Activated CD4-positive, alpha-beta T cell treated with anti-CD3 and anti-CD28 coated beads, Interleukin-2, Interleukin-6, amounts not matched to agents 100 ng/mL and 50 ng/mL, durations not matched to agents 16 hours and 8 hours (primary cell): ENCODE measurements around the gene OR6S1.
"Not testable (repeated sequence)": the region's sequence is repeated elsewhere in the genome, so short reads cannot be mapped to it uniquely, and the experiment has no call there.

ENCODE experiments used
- DNase-seq: peaks from one replicate; pipeline ENCODE4 v3.0.0-alpha.2; 2020

OR6S1 gene

DNA sequence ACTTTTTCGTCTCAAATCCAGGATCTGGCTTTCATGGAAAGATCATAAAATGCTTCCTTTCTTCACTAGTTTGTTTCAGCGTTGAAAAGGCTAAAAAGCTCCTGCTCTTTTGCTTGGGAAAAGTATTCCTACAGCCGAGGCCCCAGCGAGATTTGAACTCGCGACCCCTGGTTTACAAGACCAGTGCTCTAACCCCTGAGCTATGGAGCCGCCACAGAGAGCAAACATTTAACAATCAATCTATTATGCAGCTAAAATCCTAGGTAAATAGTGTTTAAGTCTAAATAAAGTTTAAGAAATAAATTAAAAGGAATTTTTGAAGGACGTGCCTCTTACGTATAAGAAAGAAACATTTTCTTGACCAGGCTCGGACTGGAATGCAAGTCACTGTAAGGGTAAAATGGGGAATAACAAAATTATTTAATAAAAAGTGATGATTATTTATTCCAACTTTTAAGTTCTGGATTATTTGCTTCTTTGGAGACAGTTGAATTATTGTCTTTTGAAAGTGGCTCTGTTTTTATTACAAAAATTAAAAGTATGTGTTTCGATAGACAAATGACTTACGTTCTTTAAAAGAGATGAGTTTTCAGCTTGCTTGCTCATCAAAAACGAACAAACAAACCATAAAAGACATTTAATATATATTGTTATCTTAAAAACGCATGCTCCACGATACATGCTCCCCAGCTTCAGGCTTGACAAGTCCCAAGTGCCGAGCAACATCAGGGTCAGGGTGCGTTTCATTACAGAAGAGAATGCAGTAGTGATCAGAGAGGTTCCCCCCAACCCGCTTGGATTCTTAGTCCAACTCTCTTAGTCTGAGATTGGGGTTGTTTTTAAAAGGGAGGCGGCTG is 10.2 kb downstream of the OR6S1 start:
- DNase-seq, result peak; percentile 85

DNA sequence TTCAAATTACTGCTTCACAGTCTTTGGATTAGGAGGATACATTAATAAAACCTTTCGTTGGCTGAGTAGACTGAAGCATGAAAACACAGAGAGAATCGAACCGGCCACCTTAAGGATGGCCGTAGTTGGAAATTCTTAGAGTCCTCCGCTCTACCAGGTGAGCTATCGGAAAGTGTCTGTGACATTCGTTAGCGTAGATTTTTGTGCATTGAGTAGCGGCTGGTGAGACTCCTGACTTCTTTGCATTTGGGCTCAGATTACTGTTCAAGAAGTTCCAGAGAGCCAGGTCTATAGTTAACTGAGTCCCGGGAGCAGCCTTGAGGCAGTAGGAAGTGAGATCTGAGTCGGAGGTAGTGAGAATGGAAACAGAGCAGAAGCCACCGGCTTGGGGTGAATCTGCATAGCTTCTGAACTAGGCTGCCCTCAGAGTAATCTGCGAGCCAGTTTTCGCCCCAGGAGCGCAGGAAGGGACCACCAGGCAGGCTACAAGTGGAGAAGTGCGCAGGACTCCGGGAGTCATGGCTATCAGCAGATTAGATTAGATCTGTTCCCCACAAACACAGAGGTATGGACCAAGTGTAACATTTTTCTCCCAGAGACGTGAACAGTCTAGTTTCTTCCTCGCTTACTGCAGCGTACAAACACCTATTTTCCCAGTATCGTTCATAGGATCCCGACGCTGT is 11.0 kb downstream of the OR6S1 start:
- peak; percentile 85 for DNase-seq

DNA sequence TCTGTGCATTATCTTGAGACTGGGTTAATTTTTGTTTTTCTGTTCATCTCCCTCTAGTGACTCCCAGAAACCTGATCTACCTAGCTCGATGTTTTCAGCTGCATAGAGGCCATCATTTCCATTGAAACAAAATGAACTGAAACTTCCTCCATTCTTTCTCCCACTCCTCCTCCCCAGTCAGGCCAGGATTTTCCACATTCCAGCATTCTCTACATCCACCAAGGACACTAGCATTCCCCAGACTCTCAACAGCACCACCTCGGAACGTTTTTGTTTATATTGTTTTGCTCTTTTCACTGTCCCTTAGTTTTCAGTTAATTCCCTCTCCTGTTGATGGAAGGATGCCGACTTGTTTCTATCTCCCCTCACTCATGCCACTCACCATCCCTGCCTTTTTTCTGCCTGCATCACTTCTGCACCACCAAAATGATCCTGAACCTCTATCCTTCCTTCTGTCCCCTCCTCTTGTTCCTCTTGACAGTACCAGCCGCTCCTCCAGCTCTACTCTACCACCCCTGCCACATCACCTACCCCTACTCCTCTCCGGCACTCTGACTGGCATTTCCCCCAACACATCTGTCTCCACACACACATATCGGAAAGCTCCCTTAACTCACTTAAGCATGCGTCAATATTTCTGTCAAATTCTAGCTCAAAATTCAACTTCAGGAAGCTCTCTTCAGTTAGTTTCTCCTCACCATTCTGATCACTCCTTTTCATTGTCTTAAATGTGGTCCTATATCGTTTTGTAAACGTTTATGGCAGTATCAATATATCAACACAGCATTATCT is 13.2 kb downstream of the OR6S1 start:
- no peak for DNase-seq

DNA sequence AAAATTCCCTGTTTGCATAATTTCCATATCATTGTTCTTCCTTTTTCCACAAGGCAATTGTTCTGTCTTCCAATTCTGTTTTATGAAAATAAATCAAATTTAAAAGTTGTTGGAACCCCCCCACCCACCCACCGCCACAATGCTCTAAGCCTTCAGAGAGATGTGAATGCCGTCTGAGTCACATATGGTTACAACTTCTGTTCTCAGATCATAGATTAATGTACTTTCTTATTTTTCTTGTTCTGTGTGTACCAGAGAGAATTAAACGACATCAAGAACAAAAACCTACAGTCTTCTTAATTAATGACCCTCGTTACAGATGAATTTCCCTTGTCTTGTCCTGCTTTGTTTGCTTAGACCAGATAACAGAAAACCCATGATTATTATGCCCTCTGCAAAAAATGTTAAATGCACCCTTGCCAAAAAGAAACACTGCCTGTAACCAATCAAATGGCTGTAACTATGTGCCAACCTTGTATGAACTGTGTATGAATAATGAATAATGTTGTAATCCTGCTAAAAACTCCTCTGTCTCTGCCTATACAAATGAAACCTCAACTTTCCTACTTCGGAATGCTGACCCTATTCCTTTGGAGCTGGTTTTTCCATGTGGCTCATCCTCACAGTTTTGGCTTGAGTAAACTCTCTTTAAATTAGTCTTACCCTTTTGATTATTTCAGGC is 14.0 kb downstream of the OR6S1 start:
- no peak for DNase-seq

DNA sequence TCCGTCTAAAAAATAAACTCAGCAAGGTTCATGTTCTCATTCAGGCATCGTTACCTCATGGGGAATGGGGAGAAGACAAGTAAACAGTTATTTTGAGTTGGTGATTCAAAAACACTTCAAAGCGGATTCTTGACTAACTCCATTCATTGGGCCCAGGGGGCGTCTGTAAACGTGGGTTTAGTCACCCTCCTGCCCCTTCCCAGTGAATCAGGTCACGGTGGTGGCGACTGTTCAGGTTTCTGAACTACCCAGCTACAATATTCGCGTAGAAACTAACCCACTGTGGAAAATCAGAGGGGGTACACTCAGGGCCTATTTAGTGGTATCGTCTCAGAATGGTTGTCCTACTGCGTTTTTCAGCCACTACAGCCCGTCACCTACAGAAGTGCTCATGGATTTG is 15.2 kb downstream of the OR6S1 start:
- no peak for DNase-seq

DNA sequence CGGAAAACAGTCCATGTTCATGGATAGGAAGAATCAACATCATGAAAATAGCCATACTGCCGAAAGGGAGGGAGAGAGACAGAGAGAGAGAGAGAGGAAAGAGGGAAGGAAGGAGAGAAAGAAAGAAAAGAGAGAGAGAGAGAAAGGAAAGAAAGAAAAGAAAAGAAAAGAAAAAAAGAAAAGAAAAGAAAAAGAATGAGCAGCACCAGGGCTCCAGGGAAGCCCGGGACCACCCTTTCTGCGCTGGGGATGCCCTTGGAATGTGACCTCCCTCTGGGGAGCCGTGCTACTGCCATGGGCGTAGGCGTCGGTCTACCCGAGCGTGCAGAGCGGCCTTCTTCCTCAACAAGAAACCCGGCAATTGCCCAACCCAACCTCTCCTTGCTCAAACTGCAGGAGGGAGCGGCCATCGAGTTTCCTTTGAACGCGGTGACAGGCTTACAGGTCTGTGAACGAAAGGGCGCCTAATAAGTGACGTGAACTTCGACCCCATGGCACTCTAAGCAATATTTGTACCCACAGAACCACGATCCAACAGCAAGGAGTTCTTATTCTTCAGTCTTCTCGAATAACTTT is 16.9 kb downstream of the OR6S1 start:
- peak; percentile 75 for DNase-seq

DNA sequence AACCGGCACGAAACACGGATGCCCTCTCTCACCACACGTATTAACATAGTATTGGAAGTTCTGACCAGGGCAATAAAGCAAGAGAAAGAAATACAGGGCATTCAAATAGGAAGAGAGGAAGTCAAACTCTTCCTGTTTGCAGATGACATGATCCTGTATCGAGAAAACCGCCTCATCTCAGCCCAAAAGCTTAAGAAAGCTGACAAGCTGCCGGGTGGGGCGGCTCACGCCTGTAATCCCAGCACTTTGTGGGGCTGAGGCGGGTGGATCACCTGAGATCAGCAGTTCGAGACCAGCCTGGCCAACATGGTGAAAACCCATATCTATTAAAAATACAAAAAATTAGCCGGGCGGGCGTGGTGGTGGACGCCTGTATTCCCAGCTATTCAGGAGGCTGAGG is 17.7 kb downstream of the OR6S1 start:
- DNase-seq, result peak; percentile 70

DNA sequence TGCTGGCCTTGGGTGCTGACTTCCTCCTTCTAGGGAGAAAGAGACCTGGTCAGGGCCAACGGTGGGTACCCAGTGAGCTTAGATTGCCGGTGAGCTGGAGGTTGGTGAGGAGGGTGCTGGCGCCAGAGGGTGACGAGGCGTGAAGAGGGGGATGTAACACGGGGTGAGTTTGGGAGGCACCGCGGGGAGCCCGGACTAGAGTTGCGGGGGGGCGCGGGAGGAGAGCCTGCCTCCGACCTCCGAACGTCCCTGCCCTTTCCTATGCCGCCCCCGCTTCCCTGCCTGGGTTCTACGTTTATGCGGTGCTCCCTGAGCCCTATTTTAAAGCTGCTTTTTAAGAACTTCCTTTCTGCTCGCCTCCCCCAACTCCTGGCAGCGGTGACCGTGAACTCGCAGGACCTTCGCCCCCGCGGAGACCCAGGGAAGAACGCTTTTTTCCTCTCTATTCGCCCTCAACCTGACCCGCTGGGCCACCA is 18.6 kb downstream of the OR6S1 start:
- no peak for DNase-seq

DNA sequence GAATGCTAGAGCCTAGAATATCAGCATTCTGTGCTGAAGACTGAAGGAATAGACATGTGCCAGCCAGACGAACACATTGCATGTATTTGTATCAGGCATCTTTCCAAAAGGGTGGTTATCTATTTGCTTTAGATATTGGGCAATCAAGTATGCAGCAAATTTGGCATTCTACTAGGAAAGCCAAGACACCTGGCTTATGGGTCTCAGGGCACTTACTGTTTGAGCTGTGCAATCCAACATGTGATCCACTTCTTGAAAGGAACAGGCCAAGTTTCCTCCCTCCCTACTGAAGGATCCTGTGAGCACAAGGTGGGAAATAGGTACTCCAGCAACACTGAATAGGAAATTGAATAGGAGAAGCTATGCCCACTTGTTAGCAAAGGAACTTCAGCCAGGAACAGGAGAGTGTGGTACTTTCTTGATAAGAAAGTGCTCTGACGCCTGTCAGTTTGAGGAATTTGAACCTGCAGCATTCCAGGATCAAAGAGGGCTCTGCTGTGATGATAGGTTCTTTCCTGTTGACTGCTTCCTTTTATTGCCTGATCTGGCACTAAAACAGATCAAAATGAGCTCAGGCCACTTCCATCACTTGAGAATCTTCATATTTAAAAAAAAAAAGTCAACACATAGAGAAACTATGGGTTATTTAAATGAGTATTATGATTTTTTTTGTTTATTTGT is 20.6 kb downstream of the OR6S1 start:
- no peak for DNase-seq

DNA sequence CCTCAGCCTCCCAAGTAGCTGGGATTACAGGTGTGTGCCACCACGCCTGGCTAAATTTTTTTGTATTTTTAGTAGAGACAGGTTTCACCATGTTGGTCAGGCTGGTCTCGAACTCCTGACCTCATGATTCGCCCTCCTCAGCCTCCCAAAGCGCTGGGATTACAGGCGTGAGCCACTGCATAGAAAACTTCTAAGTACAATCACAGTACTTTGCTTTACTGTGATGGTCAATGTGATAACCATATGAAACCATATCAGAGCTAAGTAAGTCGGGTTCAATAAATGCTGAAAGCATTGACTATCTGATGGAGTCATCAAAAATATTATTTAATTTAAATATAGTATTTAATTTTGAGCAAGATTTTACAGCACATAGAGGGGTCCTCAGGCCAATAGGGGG is 21.8 kb downstream of the OR6S1 start:
- not testable (repeated sequence) for DNase-seq

DNA sequence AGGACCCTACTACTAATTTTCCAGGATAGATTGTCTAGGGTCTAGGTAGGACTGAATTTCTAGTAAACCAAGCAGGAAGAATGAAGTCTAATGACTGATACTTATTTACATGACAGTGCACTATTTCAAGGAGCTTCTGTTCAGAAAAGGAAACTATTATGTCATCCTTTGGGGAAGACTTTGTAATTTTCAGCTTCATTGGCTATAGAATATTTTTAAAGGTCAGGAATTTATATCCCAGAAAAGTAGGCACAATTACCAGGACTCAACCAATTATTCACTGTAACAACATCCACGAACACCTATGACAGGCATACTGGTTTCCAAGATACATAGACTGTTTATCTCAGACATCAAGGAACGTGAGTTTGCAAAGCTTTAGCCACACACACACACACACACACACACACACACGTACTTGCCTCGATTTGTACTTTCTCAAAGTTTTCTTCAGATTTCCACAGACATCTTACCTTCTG is 23.2 kb downstream of the OR6S1 start:
- DNase-seq, result no peak

DNA sequence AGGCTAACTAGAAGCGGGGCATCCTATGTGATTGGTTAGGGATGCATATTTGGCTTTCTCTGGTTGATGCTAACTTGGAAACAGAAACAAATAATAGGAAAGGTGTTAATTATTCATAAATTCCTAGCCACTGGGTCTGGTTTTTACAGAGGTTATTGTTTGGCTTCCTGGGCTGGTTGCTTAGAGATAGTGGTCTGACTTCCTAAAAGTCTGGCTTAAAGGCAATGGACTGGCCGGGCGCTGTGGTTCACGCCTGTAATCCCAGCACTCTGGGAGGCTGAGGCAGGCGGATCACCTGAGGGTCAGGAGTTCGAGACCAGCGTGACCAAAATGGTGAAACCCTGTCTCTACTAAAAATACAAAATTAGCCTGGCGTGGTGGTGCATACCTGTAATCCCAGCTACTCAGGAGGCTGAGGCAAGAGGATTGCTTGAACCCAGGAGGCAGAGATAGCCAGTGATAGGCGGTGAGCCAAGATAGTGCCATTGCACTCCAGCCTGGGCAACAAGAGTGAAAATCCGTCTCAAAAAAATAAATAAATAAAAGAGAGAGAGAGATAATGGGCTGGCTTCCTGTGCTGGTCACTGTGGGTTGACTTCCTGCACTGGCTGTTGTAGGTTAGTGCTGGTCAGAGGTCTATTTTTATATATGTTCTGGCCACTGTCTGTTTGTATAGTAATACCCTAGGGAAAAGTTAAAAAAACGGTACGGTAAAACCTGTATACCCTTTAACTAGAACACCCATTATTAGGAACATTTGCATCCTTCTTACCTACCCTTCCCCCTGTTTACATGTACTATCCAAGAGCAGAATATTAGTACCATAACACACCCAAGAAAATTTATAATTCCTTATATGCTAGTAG is 24.1 kb downstream of the OR6S1 start:
- DNase-seq, result no peak

DNA sequence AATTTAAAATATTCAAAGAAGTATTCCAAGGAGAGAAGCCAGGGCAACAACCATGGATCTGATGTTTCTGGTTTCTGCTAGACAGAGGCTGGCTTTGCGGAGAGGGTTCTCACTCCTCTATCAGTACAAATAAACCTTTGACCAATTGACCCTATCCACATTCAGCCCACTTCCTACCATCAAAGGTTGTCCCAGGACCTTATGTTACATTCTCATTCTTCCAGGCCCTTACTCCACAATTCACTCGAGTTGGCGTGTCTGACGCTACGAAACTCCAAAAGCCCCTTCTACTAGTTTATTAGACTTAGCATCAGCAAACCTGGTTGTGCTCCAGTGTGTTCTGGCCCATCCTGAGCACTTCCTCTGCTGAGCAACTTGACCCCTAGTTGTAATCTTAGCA is 25.5 kb downstream of the OR6S1 start:
- DNase-seq, result no peak

DNA sequence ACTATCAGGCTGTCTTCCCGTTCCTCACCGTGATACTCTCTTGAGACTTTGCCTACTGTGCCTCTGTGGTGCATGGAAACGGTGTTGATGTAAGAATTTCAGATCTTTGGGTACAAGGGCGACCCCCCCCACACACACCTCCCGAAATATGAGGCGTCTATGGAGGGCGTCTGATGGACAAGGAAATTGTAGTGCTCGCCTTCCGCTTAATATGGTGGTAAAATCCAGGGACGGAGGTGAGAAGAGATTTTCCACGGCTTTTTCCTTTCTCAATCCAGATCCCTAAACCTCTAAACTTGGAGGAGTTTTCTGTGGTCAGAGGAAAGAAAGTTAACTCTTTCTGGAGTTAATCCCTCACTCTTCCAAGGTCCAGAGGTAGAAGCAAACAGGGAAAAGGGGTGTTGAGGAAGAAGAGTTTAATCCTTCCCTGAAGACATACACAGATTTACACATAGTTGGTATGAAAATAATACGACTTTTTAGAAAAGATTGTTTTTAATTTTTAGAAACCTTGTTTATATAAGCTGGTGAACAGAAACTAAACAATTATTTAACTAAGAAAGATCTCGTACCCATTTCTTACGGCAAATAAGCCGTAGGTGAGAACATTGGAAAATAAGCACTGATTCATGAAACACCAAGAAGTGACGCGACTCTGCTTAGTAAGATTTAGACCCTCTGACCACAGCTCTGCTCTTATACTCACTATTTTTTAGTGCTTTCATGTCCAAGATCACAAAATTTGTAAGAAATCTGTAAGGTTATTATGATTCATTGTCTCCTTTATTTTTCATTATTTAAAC is 27.3 kb downstream of the OR6S1 start:
- DNase-seq, result peak; percentile 46

DNA sequence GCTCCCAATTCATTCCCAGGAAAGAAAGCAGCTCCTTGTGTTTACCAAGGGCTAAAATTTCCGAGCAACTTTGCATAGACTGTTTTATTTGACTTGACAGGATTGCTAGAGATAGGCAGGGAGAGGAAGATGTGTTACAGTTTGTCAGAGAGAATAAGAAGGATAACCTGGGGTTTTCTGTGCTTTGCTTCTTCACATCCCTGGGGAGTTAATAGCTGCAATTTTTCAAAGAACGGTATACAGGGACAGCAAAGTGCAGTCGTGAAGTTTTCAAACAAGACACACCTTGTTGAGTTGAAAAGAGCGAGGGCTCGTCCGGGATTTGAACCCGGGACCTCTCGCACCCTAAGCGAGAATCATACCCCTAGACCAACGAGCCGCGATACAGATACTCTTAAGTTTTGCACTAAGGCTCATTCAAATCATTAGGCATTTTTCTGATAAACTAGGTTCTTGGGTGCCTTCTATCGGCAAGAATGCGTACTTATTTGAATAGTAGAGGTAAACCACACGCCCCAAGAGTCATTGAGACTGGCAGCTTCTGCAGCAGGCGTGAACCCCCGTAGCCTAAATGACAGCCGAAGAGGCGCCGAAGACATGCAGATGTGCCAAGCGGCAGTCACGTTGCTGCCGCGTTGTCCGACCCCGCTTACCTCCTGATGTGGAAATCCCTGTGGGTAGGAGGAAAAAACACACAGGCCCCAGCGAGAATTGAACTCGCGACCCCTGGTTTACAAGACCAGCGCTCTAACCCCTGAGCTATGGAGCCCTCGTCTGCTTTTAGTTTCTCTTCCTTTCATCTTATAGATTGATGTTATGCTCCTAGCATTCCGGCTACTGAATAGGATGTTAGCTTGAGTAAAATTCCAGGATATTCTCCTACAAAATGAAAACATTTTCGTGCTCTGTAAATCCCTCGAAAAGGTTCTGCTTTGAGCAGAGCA is 28.1 kb downstream of the OR6S1 start:
- peak; percentile 96 for DNase-seq

DNA sequence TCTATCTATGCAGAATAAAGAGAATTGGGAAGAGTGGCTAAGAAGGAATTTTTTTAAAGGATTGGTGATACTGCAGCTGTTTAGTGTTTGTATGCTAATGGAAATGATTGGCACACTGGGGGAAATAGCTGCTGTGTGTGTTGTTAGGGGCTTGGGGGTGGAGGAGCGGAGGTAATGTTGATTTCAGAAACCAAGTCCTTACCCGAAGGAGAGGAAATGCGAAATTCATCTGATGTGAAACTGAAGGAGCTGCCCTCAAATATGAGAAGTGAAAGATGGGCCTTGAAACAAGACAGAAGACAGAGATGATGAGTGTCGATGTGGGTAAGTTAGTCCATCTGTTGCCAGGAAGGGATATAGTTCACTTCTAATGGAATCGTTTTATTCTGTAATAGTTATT is 29.1 kb downstream of the OR6S1 start:
- no peak for DNase-seq

DNA sequence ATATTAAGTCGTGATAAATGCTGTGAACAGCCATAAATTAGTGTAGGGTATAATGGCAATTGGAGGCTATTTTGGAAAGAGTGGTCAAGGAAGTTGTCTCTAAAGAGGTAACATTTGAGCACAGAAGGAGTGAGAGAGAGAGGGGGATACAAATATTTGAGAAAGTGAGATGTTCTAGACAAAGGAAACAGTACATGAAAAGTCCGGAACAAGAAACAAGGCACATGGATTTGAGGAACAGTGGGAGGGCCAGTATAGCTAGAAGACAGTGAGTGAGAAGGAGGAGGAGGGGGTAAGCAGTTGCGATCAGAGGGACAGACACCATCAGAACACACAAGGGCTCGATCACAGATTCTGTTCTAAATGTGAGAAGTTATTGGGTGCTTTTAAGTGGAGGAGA is 30.2 kb downstream of the OR6S1 start:
- no peak for DNase-seq

DNA sequence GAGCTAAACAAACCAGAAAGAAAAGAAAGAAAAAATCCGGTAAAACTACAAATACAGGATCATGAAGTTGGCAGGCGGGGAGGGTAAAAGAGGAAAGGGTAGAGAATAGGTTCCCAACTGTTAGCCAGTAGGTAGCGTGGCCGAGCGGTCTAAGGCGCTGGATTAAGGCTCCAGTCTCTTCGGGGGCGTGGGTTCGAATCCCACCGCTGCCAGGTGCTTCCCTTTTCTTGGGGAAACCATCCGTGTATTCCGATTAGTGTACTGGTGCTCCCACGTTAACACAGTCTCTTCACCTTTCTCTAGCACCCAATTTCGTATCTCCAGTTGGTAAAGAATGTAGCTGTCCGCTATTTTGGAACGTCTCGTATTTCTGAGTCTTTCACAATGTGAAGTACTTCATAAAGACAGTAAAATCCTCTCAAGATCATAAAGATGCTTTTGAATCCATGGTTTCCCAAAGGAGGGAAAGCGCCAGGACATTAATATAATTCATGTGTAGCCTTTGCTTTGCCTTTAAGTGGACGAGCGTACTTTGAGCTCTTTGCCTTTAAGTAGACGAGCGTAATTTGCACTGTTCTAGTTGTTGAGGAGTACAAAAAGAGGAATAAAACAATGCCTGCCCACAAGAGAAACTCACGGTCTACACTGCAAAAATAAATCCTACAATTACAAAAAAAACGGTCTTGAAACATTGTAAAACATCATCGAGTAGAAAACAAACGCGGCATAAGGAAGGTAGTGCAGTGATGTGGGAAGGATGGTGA is 31.3 kb downstream of the OR6S1 start:
- DNase-seq, result peak; percentile 90
